Coronary artery (tissue), 2 donors: ENCODE results near the gene DICER1.
"Not testable (repeated sequence)": the region's sequence is repeated elsewhere in the genome, so short reads cannot be mapped to it uniquely, and the experiment has no call there.

ENCODE experiments used
- DNase-seq: peaks from one replicate; pipeline ENCODE4 v3.0.0-alpha.2; 2017; ENCODE audit warnings: low spot score
- H3K27ac ChIP-seq, 2 donors: fragments of 200-600 bp; sonication (generic); one replicate each; pipeline ENCODE4 v1.5.1; 2016 to 2019
- H3K4me3 ChIP-seq: fragments of 200-600 bp; sonication (generic); 2 replicates; pipeline ENCODE4 v1.5.1; 2016; ENCODE audit warnings: mild to moderate bottlenecking, moderate library complexity
- TF ChIP-seq, protein P1 (sequence below): fragments of 200-600 bp; sonication (generic); IDR thresholded peaks from one replicate; pipeline ENCODE4 v1.5.1; 2019; ENCODE audit warnings: antibody characterized with exemption

DICER1 gene

DNA sequence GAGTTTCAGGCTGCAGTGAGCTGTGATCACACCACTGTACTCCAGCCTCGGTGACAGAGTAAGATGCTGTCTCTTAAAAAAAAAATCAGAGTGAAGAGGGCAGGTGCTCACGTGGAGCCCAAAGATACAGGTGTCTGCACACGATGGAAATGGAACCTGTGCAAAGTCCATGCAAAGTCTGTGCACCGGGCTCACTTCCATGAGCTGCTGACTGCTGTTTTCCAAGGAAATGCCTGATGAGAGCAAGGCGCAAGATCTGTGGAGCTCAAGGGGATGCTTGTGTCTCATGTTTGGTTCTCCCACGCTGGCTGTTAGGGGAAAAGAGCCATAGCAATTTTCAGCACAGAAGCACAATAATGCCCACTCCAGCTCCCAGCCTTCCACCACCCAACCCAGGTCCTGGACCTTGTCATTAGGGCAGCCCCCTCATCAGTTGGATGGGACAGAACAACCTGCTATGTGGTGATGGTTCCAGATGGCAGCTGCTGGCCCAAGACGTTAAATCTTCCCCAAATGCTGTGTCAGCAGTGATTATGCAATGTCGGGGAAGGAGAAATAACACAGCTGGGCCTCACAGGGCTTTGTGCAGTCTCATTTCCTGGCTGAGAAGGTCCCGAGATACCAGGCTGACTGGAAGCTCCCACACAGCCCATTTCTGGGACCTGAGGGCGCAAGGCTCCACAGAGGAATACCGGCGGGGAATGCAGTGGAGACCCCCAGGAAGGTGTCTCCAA lies 27.9 kb upstream of the DICER1 start:
- peak overlapping the region; percentile 46 to 70 for H3K27ac ChIP-seq
- TF ChIP-seq, protein P1, sequence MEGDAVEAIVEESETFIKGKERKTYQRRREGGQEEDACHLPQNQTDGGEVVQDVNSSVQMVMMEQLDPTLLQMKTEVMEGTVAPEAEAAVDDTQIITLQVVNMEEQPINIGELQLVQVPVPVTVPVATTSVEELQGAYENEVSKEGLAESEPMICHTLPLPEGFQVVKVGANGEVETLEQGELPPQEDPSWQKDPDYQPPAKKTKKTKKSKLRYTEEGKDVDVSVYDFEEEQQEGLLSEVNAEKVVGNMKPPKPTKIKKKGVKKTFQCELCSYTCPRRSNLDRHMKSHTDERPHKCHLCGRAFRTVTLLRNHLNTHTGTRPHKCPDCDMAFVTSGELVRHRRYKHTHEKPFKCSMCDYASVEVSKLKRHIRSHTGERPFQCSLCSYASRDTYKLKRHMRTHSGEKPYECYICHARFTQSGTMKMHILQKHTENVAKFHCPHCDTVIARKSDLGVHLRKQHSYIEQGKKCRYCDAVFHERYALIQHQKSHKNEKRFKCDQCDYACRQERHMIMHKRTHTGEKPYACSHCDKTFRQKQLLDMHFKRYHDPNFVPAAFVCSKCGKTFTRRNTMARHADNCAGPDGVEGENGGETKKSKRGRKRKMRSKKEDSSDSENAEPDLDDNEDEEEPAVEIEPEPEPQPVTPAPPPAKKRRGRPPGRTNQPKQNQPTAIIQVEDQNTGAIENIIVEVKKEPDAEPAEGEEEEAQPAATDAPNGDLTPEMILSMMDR = no peak
- peak overlapping the region; percentile 26 for H3K4me3 ChIP-seq
- DNase-seq = no peak

DNA sequence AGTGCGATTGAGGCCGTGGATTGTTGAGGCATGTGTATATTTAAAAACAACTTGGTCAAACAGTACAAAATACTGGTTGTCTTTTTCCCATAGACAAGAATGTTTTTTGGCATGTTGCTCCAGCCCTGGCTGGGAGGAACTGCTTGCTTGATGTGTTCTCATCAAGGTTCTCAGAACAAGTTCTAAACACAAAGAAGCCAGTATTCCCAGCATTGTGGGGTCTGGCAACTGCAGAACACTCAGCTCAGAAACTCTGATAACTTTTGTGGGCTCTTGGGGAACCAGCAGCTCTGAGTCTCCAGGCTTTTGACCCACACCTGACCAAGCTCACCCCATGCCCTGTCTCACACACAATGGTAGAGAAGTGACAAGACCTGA lies 27.1 kb upstream of the DICER1 start:
- Histone ChIP-seq H3K27ac (peak overlapping the region; percentile 17 to 70), H3K4me3 (no peak overlapping the region)
- TF ChIP-seq, protein P1 = no peak
- DNase-seq = peak; percentile 65

DNA sequence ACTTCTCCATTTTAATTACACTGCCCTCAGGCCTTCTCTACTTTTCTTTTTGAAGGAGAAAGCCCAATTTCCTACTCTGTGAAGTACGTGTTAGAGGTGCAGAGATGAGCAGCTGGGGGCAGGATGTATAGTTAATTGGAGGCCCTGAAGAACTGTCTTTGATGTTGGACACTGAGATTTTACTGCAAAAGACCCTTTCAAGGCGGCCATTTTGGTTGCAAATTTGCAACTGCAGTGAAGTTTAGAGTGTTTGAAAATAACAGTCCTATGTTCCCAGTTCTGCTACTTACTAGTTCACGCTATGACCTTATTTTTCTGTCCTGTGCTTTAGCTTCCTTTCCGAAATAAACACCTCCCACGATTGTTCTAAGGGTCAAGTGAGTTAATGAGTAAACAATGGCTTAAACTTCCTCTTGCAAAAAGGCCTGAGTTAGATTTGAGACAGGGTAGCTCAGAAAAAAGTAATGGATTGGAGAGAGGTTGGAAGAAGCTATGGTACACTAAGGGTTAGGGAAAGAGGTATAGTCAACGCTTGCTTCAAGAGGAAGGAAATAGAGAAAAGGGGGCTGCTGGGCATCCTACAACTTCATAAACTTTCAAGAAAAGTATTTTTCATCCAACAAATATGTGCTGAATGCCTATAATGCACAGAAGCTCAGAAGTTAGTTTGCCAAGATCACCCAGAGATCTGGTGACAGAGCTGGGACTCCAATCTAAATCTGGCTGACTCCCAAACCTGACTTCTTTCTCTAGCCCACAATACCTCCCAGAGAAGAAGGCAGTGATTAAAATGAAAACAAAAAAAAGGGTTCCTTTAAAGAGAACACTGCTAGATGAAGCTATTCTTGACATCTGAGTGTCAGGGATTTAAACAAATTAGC lies 26.4 kb upstream of the DICER1 start:
- Histone ChIP-seq H3K27ac (peak overlapping the region; percentile 17 to 70), H3K4me3 (no peak overlapping the region)
- peak; percentile 14 for DNase-seq

DNA sequence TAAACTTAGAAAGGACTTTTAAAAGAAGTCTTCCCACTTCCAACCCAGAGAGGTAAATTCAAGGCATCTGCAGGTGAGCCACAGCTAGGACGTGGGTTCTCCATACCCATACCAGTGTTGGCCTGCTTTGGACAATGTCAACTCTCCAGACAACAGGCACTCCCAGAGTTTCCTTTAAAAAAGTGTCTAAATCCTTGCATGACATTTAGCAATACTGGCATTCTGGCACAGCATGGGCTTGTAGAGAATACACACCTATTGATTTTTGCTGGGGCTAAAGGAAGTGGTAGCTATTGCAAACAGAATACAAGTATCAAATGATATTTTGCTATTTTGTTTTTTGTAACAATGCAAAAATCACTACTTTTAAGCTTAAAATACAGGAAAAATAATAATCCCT lies 25.8 kb upstream of the DICER1 start:
- DNase-seq = peak; percentile 2
- TF ChIP-seq, protein P1 = no peak
- Histone ChIP-seq H3K4me3 (no peak overlapping the region), H3K27ac (peak overlapping the region in 1 of 2 donors; percentile 56)

More for the DNA sequence above, 26.4 kb upstream of the DICER1 start:
- TF ChIP-seq, protein P1 = no peak

DNA sequence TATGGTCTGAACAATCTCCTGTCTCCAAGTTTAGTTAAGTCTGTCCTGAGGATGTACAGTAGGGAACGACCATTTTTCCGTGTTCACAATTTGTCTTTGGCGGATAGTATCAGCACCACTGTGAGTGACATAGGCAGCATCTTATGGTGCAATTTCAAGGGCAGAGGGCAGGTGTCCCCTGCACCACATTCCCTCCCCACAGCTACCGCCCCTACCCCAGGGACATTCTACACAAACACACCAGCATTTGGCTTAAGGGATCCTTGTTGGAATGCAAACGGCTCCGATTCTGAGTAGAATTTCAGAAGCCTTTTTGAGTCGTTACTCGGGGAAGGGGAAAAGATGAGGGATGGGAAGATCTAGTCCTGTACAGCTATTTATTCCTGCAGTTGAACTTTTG lies 25.1 kb upstream of the DICER1 start:
- DNase-seq = peak; percentile 21
- TF ChIP-seq, protein P1 = no peak
- no peak overlapping the region for H3K27ac ChIP-seq
- H3K4me3 ChIP-seq = no peak overlapping the region

DNA sequence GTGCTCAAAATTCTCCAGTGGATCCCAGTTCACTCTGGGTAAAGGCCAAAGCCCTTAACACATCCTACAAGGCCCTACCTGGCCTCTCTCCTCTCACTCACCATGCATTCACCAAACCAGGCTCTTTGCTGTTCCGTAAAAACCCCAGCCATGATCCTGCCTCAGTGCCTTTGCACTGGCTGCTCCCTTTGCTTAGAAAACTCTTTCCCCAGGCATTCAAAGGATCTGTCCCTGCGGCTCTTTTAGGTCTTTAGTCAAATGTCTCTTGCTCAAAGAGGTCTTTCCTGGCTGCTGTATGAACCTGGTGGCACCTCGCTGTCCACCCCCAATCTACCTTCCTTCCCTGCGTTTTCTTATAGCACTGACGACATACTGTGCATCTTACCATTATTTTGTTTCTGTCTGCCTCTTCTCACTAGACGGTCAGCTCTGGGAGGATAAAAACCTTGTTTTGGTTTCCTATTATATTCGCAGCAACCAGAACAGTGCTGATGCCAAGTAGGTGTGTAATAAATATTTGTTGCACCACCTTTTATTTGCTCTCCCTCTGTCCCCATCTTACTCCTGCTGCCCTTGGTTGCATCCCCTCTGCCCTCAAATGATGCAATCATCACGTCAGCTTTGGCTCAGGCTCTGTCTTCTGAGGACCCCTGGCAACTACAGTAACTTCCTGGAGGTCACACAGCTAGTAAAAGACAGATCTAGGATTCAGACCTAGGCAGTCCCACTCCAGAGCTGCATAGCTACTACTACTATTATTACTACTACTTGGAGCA lies 23.8 kb upstream of the DICER1 start:
- TF ChIP-seq, protein P1 = no peak
- Histone ChIP-seq H3K27ac (no peak overlapping the region), H3K4me3 (no peak overlapping the region)
- peak; percentile 50 for DNase-seq

DNA sequence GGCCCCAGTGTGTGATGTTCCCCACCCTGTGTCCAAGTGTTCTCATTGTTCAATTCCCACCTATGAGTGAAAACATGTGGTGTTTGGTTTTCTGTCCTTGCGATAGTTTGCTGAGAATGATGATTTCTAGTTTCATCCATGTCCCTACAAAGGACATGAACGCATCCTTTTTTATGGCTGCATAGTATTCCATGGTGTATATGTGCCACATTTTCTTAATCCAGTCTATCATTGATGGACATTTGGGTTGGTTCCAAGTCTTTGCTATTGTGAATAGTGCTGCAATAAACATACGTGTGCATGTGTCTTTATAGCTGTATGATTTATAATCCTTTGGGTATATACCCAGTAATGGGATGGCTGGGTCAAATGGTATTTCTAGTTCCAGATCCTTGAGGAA lies 18.3 kb upstream of the DICER1 start:
- H3K4me3 ChIP-seq, DNase-seq, H3K27ac ChIP-seq: not testable (repeated sequence)
